ENCODE data around the gene CDKN3. TPM values are rescaled to one million over a fixed set of nuclear protein-coding genes. Genes with fewer than 3 reads are reported as not detected.
"Not testable (repeated sequence)": the region's sequence is repeated elsewhere in the genome, so short reads cannot be mapped to it uniquely, and the experiment has no call there.

The CDKN3 gene
- polyA plus RNA-seq, 1 experiment = 28.7 TPM

- no peak overlapping the region for H3K4me3 ChIP-seq (ENCODE audit: low read depth, low read length)
- no peak for DNase-seq (ENCODE audit: low read depth)
- ChIA-PET POLR2A (no interaction called here), CTCF (interaction anchor here (1.0 to 1.5 kb wide), 3 partner anchors 23 to 405 kb away, joined by 3 to 5 read pairs (median 4); no protein-coding TSS in a partner anchor)
- H3K36me3 ChIP-seq (ENCODE audit: control insufficient read depth, insufficient read depth, low read length) = no peaks in the 10 kb centered on the region
- TF ChIP-seq CTCF (IDR thresholded peaks at IDR 0.05; ENCODE audit: insufficient read depth, low read depth, low read length) = no peak
- H3K27me3 ChIP-seq (ENCODE audit: control insufficient read depth, insufficient read depth, low read length) = no peaks in the 10 kb centered on the region
These were observed 27.5 kb upstream of the CDKN3 start for GRCh38 chr14:54369343-54369742.

- ChIA-PET CTCF (interaction anchor here (1.0 kb wide), 2 partner anchors 22 to 50 kb away, joined by 3 to 4 read pairs; no protein-coding TSS in a partner anchor), POLR2A (no interaction called here)
- no peak for TF ChIP-seq CTCF (IDR thresholded peaks at IDR 0.05; ENCODE audit: insufficient read depth, low read depth, low read length)
- Histone ChIP-seq H3K4me3 (ENCODE audit: low read depth, low read length) (no peak overlapping the region), H3K27me3 (ENCODE audit: control insufficient read depth, insufficient read depth, low read length) (no peaks in the 10 kb centered on the region), H3K36me3 (ENCODE audit: control insufficient read depth, insufficient read depth, low read length) (no peaks in the 10 kb centered on the region)
- no peak for DNase-seq (ENCODE audit: low read depth)
These were observed 26.2 kb upstream of the CDKN3 start for GRCh38 chr14:54370323-54371198.

GRCh38 chr14:54374117-54374884 is 22.5 kb upstream of the CDKN3 start:
- no peak for TF ChIP-seq CTCF (IDR thresholded peaks at IDR 0.05; ENCODE audit: insufficient read depth, low read depth, low read length)
- Histone ChIP-seq H3K36me3 (ENCODE audit: control insufficient read depth, insufficient read depth, low read length) (no peaks in the 10 kb centered on the region), H3K27me3 (ENCODE audit: control insufficient read depth, insufficient read depth, low read length) (peaks cover 4% of the 10 kb centered on the region; the same call in 1 of the 2 replicates), H3K4me3 (ENCODE audit: low read depth, low read length) (no peak overlapping the region)
- DNase-seq (ENCODE audit: low read depth) = no peak
- ChIA-PET POLR2A (no interaction called here), CTCF (interaction anchor here (1.2 kb wide), 1 partner anchor 45 kb away, joined by 4 read pairs; no protein-coding TSS in a partner anchor)

- POLR2A ChIA-PET = no interaction called here
- H3K36me3 ChIP-seq (ENCODE audit: control insufficient read depth, insufficient read depth, low read length) = no peaks in the 10 kb centered on the region
These were observed 19.3 kb upstream of the CDKN3 start for GRCh38 chr14:54377501-54377900.

GRCh38 chr14:54378893-54379292 is 17.9 kb upstream of the CDKN3 start:
- H3K4me3 ChIP-seq (ENCODE audit: low read depth, low read length); H3K36me3 ChIP-seq (ENCODE audit: control insufficient read depth, insufficient read depth, low read length); DNase-seq (ENCODE audit: low read depth); H3K27me3 ChIP-seq (ENCODE audit: control insufficient read depth, insufficient read depth, low read length); POLR2A ChIA-PET: not testable (repeated sequence)
- CTCF ChIA-PET = interaction anchor here (1.3 kb wide), 1 partner anchor 9 kb away, joined by 4 read pairs; no protein-coding TSS in a partner anchor

More at GRCh38 chr14:54377501-54377900, 19.3 kb upstream of the CDKN3 start:
- DNase-seq (ENCODE audit: low read depth) = no peak
- CTCF ChIA-PET = interaction anchor here (1.8 kb wide), 1 partner anchor 20 kb away, joined by 4 read pairs; the partner anchor contains the start of gene CDKN3
- no peak for TF ChIP-seq CTCF (IDR thresholded peaks at IDR 0.05; ENCODE audit: insufficient read depth, low read depth, low read length)
- Histone ChIP-seq H3K27me3 (ENCODE audit: control insufficient read depth, insufficient read depth, low read length) (peaks cover 4% of the 10 kb centered on the region; the same call in 1 of the 2 replicates), H3K4me3 (ENCODE audit: low read depth, low read length) (no peak overlapping the region)

GRCh38 chr14:54380558-54380957 is 16.2 kb upstream of the CDKN3 start:
- CTCF ChIA-PET = interaction anchor here (1.2 kb wide), 1 partner anchor 14 kb away, joined by 4 read pairs; no protein-coding TSS in a partner anchor
- H3K4me3 ChIP-seq (ENCODE audit: low read depth, low read length); H3K27me3 ChIP-seq (ENCODE audit: control insufficient read depth, insufficient read depth, low read length); H3K36me3 ChIP-seq (ENCODE audit: control insufficient read depth, insufficient read depth, low read length); POLR2A ChIA-PET; DNase-seq (ENCODE audit: low read depth): not testable (repeated sequence)
